Ascending aorta (tissue), 2 donors: Measurements from ENCODE around the gene NASP. TPM values are rescaled to one million over a fixed set of nuclear protein-coding genes. Genes with fewer than 3 reads are reported as not detected.

Experiments used
- DNase-seq, 2 donors: peaks; one replicate each; pipeline ENCODE4 v3.0.0-alpha.2; 2019; ENCODE audit warnings: low spot score in 2 of 2
- H3K27ac ChIP-seq, 2 donors: fragments of 200-600 bp; sonication (generic); one replicate each; pipeline ENCODE4 v1.5.1; 2016 to 2017; ENCODE audit warnings: mild to moderate bottlenecking in 1 of 2
- H3K27me3 ChIP-seq: fragments of 200-600 bp; sonication (generic); one replicate; pipeline ENCODE4 v1.5.1; 2017
- H3K36me3 ChIP-seq, 2 donors: fragments of 200-600 bp; sonication (generic); one replicate each; pipeline ENCODE4 v1.5.1; 2016
- H3K4me1 ChIP-seq, 2 donors: fragments of 200-600 bp; sonication (generic); one replicate each; pipeline ENCODE4 v1.5.1; 2016 to 2017; ENCODE audit warnings: mild to moderate bottlenecking in 1 of 2
- H3K4me3 ChIP-seq, 2 donors: fragments of 200-600 bp; sonication (generic); one replicate each; pipeline ENCODE4 v1.5.1; 2016 to 2017; ENCODE audit warnings: mild to moderate bottlenecking in 1 of 2
- H3K9me3 ChIP-seq, 2 donors: fragments of 200-600 bp; sonication (generic); one replicate each; pipeline ENCODE4 v1.5.1; 2016
- intact Hi-C: fragments of 100-400 bp; cut with DNase I; formaldehyde crosslinking; loops from one replicate; pipeline ENCODE4 v1.15.1; 2023
- total RNA-seq: library from RNA; depleted of rRNA; stranded (reverse); fragments of >200 nt; gene quantifications from one replicate; pipeline ENCODE4 v1.1.0, GENCODE V29; 2016
- TF ChIP-seq, protein P1 (sequence below), 3 experiments: fragments of 200-600 bp in 2 of 3; fragments of 450-650 bp in 1 of 3; sonication (generic) in 2 of 3; IDR thresholded peaks; one replicate each; pipeline ENCODE4 v1.5.1; 2016 to 2019; ENCODE audit warnings: antibody characterized with exemption in 3 of 3, mild to moderate bottlenecking in 1 of 3, moderate library complexity in 1 of 3

Gene NASP
- total RNA-seq, 1 donor from 2014 or later = 49.1 TPM

DNA sequence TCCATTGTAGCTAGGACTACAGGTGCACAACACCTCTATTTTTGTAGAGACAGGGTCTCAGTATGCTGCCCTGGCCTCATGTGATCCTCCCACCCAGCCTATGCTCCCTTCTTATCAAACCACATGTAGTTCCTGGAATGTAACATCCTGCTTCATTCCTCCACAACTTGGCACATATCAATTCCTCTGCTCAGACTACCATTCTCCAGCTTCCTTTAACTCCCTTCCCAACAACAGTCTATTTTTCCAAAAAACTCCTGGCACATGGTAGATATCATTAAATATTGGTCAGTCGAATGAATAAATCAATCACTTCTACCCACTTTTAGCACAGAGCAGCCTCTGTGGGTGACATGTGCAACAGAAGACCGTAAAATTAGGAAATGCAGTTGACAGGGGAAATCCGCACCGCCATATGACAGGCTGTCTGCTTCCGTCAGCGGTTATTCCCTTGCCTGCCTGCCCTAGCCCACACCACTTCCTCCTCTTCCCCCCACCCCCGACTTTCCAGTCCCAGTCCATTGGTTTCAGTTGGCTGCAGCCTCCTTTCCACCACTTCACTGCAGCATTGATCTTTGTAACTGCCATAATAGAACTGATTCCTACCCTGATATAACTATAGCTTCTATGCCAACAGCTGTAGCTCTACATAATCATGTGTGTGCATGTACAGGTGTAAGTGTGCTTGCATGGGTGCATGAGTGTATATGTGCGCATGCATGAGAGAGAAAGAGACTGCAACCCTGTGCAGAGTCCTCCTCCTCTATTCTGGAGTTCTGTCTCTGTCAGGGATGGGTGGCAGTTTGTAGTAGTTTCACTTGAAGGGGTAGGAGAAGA, 40.0 kb upstream of the NASP start:
- TF ChIP-seq, protein P1, sequence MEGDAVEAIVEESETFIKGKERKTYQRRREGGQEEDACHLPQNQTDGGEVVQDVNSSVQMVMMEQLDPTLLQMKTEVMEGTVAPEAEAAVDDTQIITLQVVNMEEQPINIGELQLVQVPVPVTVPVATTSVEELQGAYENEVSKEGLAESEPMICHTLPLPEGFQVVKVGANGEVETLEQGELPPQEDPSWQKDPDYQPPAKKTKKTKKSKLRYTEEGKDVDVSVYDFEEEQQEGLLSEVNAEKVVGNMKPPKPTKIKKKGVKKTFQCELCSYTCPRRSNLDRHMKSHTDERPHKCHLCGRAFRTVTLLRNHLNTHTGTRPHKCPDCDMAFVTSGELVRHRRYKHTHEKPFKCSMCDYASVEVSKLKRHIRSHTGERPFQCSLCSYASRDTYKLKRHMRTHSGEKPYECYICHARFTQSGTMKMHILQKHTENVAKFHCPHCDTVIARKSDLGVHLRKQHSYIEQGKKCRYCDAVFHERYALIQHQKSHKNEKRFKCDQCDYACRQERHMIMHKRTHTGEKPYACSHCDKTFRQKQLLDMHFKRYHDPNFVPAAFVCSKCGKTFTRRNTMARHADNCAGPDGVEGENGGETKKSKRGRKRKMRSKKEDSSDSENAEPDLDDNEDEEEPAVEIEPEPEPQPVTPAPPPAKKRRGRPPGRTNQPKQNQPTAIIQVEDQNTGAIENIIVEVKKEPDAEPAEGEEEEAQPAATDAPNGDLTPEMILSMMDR (IDR thresholded peaks at IDR 0.05) = no peak
- intact Hi-C loops = no loop called here
- H3K4me3 ChIP-seq = no peak overlapping the region
- H3K27ac ChIP-seq = no peak overlapping the region
- no peaks in the 10 kb centered on the region for H3K9me3 ChIP-seq
- peak in 1 of 2 donors; percentile 71 for DNase-seq
- no peaks in the 10 kb centered on the region for H3K27me3 ChIP-seq
- no peaks in the 10 kb centered on the region for H3K36me3 ChIP-seq
- no peaks in the 10 kb centered on the region for H3K4me1 ChIP-seq

DNA sequence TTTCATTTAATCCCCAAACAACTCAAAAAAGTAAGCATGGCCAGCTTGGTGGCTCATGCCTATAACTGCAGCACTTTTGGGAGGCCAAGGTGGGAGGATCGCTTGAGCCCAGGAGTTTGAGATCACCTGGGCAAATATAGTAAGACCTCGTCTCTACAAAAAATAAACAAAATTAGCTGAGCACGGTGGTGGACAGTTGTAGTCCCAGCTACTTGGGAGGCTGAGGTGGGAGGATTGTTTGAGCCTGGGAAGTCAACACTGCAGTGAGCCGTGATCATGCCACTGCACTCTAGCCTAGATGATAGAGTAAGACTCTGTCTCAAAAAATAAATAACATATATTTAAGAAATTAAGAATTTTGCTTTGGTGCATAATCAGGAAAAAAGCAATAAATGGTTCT, 39.3 kb upstream of the NASP start:
- no peak overlapping the region for H3K4me3 ChIP-seq

DNA sequence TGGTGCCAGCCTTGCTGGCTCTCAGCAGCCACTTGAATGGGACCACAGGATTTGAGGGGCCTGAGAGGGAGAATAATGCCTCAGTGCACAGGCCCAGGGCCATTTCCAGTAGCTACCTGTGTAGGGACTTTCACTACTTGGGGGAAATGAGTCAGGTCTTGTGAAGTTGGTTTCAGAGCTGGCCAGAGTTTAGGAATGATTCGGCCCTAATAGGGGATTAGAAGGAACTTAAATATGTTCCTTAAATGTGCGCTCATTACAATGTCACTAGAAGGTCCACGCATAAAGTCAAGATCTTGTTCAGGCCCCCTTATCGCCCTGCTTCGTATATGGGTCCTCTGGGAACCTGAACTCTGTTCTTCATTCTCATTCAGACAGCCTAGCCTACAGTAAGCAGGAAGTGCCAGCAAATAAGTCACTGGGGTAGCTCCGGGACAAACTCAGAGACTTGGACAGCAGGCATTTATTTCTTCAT, 38.8 kb upstream of the NASP start:
- no peak for DNase-seq
- Histone ChIP-seq H3K4me1 (peaks cover 0 to 2% of the 10 kb centered on the region in 2 donors), H3K4me3 (no peak overlapping the region), H3K27me3 (no peaks in the 10 kb centered on the region), H3K27ac (no peak overlapping the region), H3K36me3 (no peaks in the 10 kb centered on the region), H3K9me3 (no peaks in the 10 kb centered on the region)
- intact Hi-C loops = no loop called here
- TF ChIP-seq, protein P1 (IDR thresholded peaks at IDR 0.05) = no peak

More for the DNA sequence above, 39.3 kb upstream of the NASP start:
- no peaks in the 10 kb centered on the region for H3K27me3 ChIP-seq
- intact Hi-C loops = no loop called here
- H3K36me3 ChIP-seq = no peaks in the 10 kb centered on the region
- H3K4me1 ChIP-seq = no peaks in the 10 kb centered on the region
- H3K27ac ChIP-seq = no peak overlapping the region
- TF ChIP-seq, protein P1 (IDR thresholded peaks at IDR 0.05) = no peak
- no peaks in the 10 kb centered on the region for H3K9me3 ChIP-seq
- no peak for DNase-seq

DNA sequence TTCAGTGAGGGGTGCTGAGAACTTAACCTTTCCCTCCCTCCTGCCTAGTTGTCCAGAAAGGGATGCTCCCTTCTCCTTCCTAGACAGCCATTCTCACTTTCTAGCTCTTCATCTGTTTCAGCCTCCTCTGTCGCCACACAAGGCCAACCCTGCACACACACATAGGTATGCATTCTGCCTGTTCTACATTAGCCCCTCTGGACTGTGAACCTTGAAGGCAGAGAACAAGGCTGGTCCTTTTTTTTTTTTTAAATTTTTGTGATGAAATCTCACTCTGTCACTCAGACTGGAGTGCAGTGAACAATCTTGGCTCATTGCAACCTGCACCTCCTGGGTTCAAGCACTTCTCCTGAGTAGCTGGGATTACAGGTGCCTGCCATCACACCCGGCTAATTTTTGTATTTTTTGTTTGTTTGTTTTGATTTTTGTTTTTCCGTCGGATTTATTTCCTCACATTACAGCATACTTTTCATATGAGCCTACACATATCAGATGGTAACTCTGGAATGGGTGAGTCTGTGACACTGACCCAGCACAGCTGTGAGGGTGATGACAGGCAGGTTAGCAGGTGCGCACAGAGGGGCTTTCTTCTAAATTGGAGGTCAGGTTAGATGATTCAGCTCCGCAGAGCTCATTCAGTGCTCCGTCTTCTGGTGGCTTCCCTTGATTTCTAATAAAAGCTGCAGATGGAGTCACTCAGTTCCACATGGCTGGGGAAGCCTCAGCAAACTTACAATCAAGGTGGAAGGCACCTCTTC, 38.1 kb upstream of the NASP start:
- intact Hi-C loops = no loop called here
- TF ChIP-seq, protein P1 (IDR thresholded peaks at IDR 0.05) = no peak
- H3K27me3 ChIP-seq = no peaks in the 10 kb centered on the region
- H3K4me3 ChIP-seq = no peak overlapping the region
- H3K4me1 ChIP-seq = peaks cover 0 to 5% of the 10 kb centered on the region in 2 donors
- H3K36me3 ChIP-seq = no peaks in the 10 kb centered on the region
- no peak for DNase-seq
- H3K27ac ChIP-seq = no peak overlapping the region
- H3K9me3 ChIP-seq = no peaks in the 10 kb centered on the region

DNA sequence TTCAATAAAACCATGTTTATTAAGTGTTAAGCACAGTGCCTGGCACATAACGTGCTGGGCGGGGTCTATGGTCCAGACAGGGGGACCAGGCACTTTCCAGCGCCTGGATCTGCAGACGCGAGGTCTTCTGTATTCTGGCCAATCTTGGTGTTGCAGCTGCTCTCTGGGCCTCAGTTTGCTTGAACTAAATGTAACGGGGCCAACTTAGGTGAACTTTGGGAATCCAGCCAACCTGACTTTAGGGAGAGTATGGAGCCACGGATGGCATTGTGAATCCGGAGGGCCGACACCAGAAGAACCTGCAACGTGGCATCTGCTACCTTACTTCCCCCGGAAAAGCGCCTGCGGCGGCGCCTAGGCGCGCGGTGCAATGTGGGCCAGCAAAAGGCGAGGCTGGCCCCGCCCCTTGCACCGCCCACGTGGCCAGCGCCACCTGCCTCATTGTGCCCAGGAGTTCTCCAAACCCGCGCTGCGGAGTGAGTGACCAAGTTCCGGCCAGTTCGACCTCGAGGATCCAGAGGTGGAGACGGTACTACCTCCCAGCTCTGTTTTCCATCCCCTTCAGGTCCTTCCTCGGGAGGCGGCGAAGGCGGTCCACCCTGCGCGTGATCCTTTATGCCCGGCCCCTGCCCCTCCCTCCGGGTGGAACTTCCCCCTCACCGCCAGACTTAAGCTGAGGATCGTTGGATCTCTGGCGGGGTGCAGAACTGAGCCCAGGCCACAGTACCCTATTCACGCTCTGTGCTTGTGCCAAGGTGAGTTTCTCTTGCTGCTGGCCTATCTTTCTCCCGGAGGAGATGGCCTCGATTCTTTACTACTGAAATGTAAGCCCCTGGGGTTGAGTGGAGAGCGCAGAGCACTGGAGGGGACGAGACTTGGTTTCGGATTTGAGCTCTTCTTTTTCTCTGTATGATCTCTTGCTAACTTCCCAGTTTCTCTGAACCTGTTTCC, 33.2 kb upstream of the NASP start, which contains the start of gene AKR1A1:
Gene AKR1A1, plus strand, starts transcription at position 426 of the 951 bp plus-strand sequence. CDS start 10,969 bp downstream, outside the sequence.
- intact Hi-C loops = loop anchor here (1.0 to 2.0 kb wide), 2 partner anchors 29 to 60 kb away; partner anchors contain the start of genes PRDX1 and TESK2
- TF ChIP-seq, protein P1 (IDR thresholded peaks at IDR 0.05) = peak in 1 of 3 experiments; percentile 8

More for the DNA sequence above, 33.2 kb upstream of the NASP start, which contains the start of gene AKR1A1:
- peak; percentile 63 to 93 for DNase-seq
- peak within 1 kb of the TSS; percentile 66 to 78 for H3K4me3 ChIP-seq
- peaks cover 0 to 5% of the 10 kb centered on the region in 2 donors for H3K4me1 ChIP-seq
- H3K27me3 ChIP-seq = no peaks in the 10 kb centered on the region
- peak within 1 kb of the TSS; percentile 82 to 84 for H3K27ac ChIP-seq
- no peaks in the 10 kb centered on the region for H3K9me3 ChIP-seq
- H3K36me3 ChIP-seq = peaks cover 0 to 6% of the 10 kb centered on the region in 2 donors
